Lung (tissue), 12 donors: Measurements from ENCODE around the gene TNFRSF19. TPM values are rescaled to one million over a fixed set of nuclear protein-coding genes. Genes with fewer than 3 reads are reported as not detected.

Experiments used
- ATAC-seq: fragments of 200-7000 bp; cut with Tn5 transposase; one replicate; pipeline ENCODE4 v1.9.1; 2020; ENCODE audit warnings: moderate number of reproducible peaks; ENCODE audit not compliant: insufficient read depth, low FRiP score
- DNase-seq, 3 donors: peaks; one replicate each; pipeline ENCODE4 v3.0.0-alpha.2; 2013 to 2017
- H3K27ac ChIP-seq, 2 donors: one replicate each; pipeline ENCODE4 v1.5.1; 2013; ENCODE audit warnings: mild to moderate bottlenecking in 2 of 2, moderate library complexity in 2 of 2, control low read depth in 1 of 2, inconsistent platforms in 1 of 2, low read depth in 1 of 2, low read length in 1 of 2
- H3K27me3 ChIP-seq, 3 donors: one replicate each; pipeline ENCODE4 v1.5.1; 2013; ENCODE audit warnings: low read length in 2 of 3; ENCODE audit not compliant: control insufficient read depth in 3 of 3, insufficient read depth in 3 of 3
- H3K36me3 ChIP-seq, 4 donors: one replicate each; pipeline ENCODE4 v1.5.1; 2013; ENCODE audit warnings: low read length in 4 of 4, mild to moderate bottlenecking in 1 of 4, moderate library complexity in 1 of 4; ENCODE audit not compliant: control insufficient read depth in 4 of 4, insufficient read depth in 4 of 4
- H3K4me1 ChIP-seq, 5 donors: one replicate each; pipeline ENCODE4 v1.5.1; 2013; ENCODE audit warnings: low read length in 5 of 5, mild to moderate bottlenecking in 2 of 5, moderate library complexity in 1 of 5; ENCODE audit not compliant: control insufficient read depth in 5 of 5, insufficient read depth in 5 of 5
- H3K4me3 ChIP-seq: one replicate; pipeline ENCODE4 v1.5.1; 2013; ENCODE audit warnings: mild to moderate bottlenecking, control low read depth, moderate library complexity
- H3K9ac ChIP-seq, 2 donors: one replicate each; pipeline ENCODE4 v1.5.1; 2013; ENCODE audit warnings: low read length in 2 of 2, control low read depth in 1 of 2; ENCODE audit not compliant: insufficient read depth in 1 of 2
- H3K9me3 ChIP-seq, 4 donors: one replicate each; pipeline ENCODE4 v1.5.1; 2013; ENCODE audit warnings: low read length in 3 of 4, mild to moderate bottlenecking in 1 of 4, moderate library complexity in 1 of 4; ENCODE audit not compliant: control insufficient read depth in 4 of 4, insufficient read depth in 3 of 4
- WGBS, 2 donors: extraction: QIAGEN DNeasy Blood & Tissue Kit; methylation state at CpG; one replicate each; pipeline ENCODE4 v1.1.7; 2013; 5-methylcytosine and 5-hydroxymethylcytosine counted together
- polyA plus RNA-seq, 2 donors: library from polyadenylated mRNA; stranded (reverse); fragments of 200-250 nt; gene quantifications; one replicate each; pipeline ENCODE4 v1.2.1, GENCODE V29; 2013
- total RNA-seq, 2 donors: library from RNA; depleted of rRNA in 1 of 2; stranded (reverse); fragments of >200 nt in 1 of 2; gene quantifications; one replicate each; pipeline ENCODE4 v1.2.1, GENCODE V29; 2014 to 2021
- TF ChIP-seq, protein P1 (sequence below): IDR thresholded peaks from 2 replicates; pipeline ENCODE4 v1.5.1; 2012; ENCODE audit warnings: mild to moderate bottlenecking; ENCODE audit errors: control extremely low read depth, extremely low read depth
- donor health status: control.
- donor health status: control.
- donor health status: Bipolar disorder and iron deficiency.
- donor health status: healthy.
- donor health status: DM: yes; HTN: yes; CAD: no.

Gene TNFRSF19
- total and polyA plus RNA-seq, 4 donors, result 9.5 to 68.0 (median 34.7) TPM

DNA sequence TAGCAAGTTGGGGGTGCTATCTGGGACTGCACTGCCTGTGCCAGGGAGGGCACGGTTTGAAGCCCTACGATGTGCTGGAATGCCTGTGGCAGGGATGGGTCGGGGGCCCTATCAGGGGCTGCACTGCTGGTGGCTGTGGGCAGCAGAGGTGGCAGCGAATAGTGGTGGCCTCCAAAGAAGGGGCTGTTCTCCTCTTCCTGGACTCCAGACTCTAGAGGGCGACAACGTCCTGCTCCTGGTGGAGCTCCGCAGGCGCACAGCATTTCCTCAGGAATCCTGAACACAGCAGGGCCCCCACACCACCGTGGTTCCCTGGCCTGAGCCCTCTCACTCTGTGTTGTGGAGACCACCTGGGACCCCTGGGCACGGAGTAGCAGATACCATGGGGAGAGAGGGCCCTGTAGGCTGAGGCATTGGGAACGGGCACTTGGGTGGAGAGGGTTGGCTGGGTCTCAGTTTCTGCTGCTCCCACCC is 145.6 kb downstream of the TNFRSF19 start:
- no peaks in the 10 kb centered on the region for H3K9me3 ChIP-seq
- H3K4me1 ChIP-seq, result peaks cover 0 to 28% (median 6%) of the 10 kb centered on the region in 5 donors
- no peak overlapping the region for H3K9ac ChIP-seq
- H3K27ac ChIP-seq, result no peak overlapping the region
- TF ChIP-seq, protein P1, sequence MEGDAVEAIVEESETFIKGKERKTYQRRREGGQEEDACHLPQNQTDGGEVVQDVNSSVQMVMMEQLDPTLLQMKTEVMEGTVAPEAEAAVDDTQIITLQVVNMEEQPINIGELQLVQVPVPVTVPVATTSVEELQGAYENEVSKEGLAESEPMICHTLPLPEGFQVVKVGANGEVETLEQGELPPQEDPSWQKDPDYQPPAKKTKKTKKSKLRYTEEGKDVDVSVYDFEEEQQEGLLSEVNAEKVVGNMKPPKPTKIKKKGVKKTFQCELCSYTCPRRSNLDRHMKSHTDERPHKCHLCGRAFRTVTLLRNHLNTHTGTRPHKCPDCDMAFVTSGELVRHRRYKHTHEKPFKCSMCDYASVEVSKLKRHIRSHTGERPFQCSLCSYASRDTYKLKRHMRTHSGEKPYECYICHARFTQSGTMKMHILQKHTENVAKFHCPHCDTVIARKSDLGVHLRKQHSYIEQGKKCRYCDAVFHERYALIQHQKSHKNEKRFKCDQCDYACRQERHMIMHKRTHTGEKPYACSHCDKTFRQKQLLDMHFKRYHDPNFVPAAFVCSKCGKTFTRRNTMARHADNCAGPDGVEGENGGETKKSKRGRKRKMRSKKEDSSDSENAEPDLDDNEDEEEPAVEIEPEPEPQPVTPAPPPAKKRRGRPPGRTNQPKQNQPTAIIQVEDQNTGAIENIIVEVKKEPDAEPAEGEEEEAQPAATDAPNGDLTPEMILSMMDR, result no peak
- H3K27me3 ChIP-seq, result no peaks in the 10 kb centered on the region
- no peaks in the 10 kb centered on the region for H3K36me3 ChIP-seq
- ATAC-seq (peak; percentile 28), DNase-seq (no peak)
- WGBS, 2 donors, result 91 to 93% methylated on average over 11 of the region's 11 CpGs
- no peak overlapping the region for H3K4me3 ChIP-seq

DNA sequence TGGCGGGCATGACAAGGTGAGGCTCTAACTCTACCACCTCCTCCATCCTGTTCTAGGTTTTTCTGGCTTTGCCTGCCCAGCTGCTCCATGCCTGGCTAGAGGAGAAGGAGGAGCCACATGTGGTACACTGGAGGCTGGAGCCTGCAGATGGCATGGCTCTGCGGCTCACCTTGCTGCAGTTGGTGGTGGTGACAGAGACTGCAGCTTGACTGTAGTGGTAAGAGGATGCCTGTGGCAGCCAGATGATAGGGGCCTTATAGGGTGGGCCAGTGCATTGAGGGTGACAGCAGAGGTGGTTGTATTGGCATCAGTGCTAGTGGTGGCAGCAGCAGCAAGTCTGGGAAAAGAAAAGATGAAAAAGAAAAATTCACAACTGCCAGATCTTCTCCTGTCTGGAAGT is 146.2 kb downstream of the TNFRSF19 start:
- no peaks in the 10 kb centered on the region for H3K27me3 ChIP-seq
- WGBS, 2 donors, result 96% methylated on average over 2 of the region's 2 CpGs
- ATAC-seq, result no peak

DNA sequence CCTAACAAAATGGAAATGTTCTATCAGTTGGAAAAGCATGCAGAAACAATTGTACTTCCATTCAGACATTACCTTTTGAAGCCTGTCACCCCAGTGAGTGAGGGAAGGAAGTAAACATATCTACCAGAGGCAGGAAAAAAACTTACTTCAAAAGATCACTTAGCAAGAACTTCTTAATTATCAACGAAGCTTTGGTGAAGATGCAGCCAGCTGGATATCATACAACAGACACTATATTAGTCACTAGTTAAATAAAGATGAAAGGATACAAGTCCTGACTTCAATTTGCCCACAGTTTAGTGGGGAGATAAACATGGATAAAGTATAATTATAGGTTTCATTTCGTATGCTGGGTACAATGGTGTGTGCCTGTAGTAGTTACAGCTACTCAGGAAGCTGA is 148.8 kb downstream of the TNFRSF19 start:
- no peak overlapping the region for H3K27ac ChIP-seq
- H3K36me3 ChIP-seq, result no peaks in the 10 kb centered on the region
- TF ChIP-seq, protein P1, result no peak
- ATAC-seq (no peak), DNase-seq (peak in 2 of 3 donors; percentile 78 to 87)
- no peaks in the 10 kb centered on the region for H3K27me3 ChIP-seq
- H3K9me3 ChIP-seq, result no peaks in the 10 kb centered on the region
- 32 to 56% methylated on average over 2 of the region's 2 CpGs for WGBS, 2 donors
- no peak overlapping the region for H3K9ac ChIP-seq
- no peak overlapping the region for H3K4me3 ChIP-seq
- peaks cover 0 to 37% (median 6%) of the 10 kb centered on the region in 5 donors for H3K4me1 ChIP-seq

More for the DNA sequence above, 146.2 kb downstream of the TNFRSF19 start:
- H3K9ac ChIP-seq, result no peak overlapping the region
- TF ChIP-seq, protein P1, result no peak
- no peaks in the 10 kb centered on the region for H3K36me3 ChIP-seq
- H3K4me1 ChIP-seq, result peaks cover 0 to 28% (median 6%) of the 10 kb centered on the region in 5 donors
- H3K9me3 ChIP-seq, result no peaks in the 10 kb centered on the region
- no peak overlapping the region for H3K27ac ChIP-seq
- no peak overlapping the region for H3K4me3 ChIP-seq
- no peak for DNase-seq
